HCT116 (cell line): ENCODE data around the gene PRELP. TPM values are rescaled to one million over a fixed set of nuclear protein-coding genes. Genes with fewer than 3 reads are reported as not detected.

ENCODE experiments used
- ATAC-seq: fragments of 200-7000 bp; cut with Tn5 transposase; 2 replicates; pipeline ENCODE4 v1.9.1; 2020; ENCODE audit warnings: mild to moderate bottlenecking, moderate library complexity
- BruUV-seq: library from RNA; stranded (reverse); fragments of 400-500 nt; replicated peaks from 2 replicates; lab custom pipeline; 2021; lab: Mats Ljungman, UMichigan
- CTCF ChIA-PET: fragments of 300-600 bp; sonication (Branson Sonifier 250); formaldehyde crosslinking; loops from one replicate; lab custom pipeline; 2021; ENCODE audit warnings: antibody characterized with exemption; lab: Charles Lee
- POLR2A ChIA-PET: fragments of 300-600, 350-600 bp; sonication (Branson Sonifier 250); formaldehyde crosslinking; loops from one replicate; lab custom pipeline; 2021; ENCODE audit warnings: antibody characterized with exemption; lab: Charles Lee
- RAD21 ChIA-PET, 2 experiments: fragments of 300-600 bp; sonication (Branson Sonifier 250); formaldehyde crosslinking; loops; one replicate each; lab custom pipeline; 2023; ENCODE audit warnings: low total read pairs in 2 of 2; ENCODE audit not compliant: uncharacterized antibody in 2 of 2, unreplicated experiment in 2 of 2, low non-redundant PET in 1 of 2; lab: Charles Lee
- DNase-seq: peaks from one replicate; pipeline ENCODE4 v3.0.0-alpha.2; 2010; ENCODE audit warnings: low read depth, low spot score
- H2AFZ ChIP-seq: fragments of 200-600 bp; shearing (Covaris generic), sonication (generic); 2 replicates; pipeline ENCODE4 v1.6.1; 2017; ENCODE audit warnings: low read depth, mixed run types, mixed read lengths, antibody characterized with exemption, low read length; ENCODE audit not compliant: poor library complexity, severe bottlenecking
- H3K27ac ChIP-seq: 2 replicates; pipeline ENCODE4 v1.5.1; 2012; ENCODE audit warnings: low read depth, low read length
- H3K27me3 ChIP-seq: fragments of 200-600 bp; sonication (generic); 2 replicates; pipeline ENCODE4 v1.6.1; 2016; ENCODE audit warnings: mixed run types, low read length, mixed read lengths; ENCODE audit not compliant: insufficient read depth
- H3K36me3 ChIP-seq, 2 experiments: fragments of 200-500 bp in 1 of 2; fragments of 200-600 bp in 1 of 2; sonication (Bioruptor generic) in 1 of 2; sonication (generic) in 1 of 2; 2 replicates each; pipeline versions ENCODE4 v1.5.1 to v1.6.1; 2014 to 2016; ENCODE audit warnings: low read length in 2 of 2, inconsistent platforms in 1 of 2, mixed read lengths in 1 of 2, mixed run types in 1 of 2; ENCODE audit not compliant: insufficient read depth in 2 of 2, control insufficient read depth in 1 of 2
- H3K4me1 ChIP-seq, 2 experiments: fragments of 200-600 bp in 1 of 2; sonication (generic) in 1 of 2; 2 replicates each; pipeline versions ENCODE4 v1.5.1 to v1.6.1; 2012 to 2017; ENCODE audit warnings: low read length in 2 of 2, inconsistent platforms in 1 of 2, mild to moderate bottlenecking in 1 of 2, mixed read lengths in 1 of 2, mixed run types in 1 of 2, moderate library complexity in 1 of 2; ENCODE audit not compliant: insufficient read depth in 2 of 2, control insufficient read depth in 1 of 2
- H3K4me2 ChIP-seq: fragments of 200-600 bp; sonication (generic); 2 replicates; pipeline ENCODE4 v1.6.1; 2017; ENCODE audit warnings: mixed run types, low read length, mixed read lengths
- H3K4me3 ChIP-seq, 2 experiments: fragments of 200-600 bp in 1 of 2; sonication (generic) in 1 of 2; replicated peaks in 1 of 2; 2 replicates each; pipeline ENCODE4 v1.5.1; 2011 to 2016; ENCODE audit warnings: low read length in 2 of 2, control low read depth in 1 of 2, low read depth in 1 of 2, mild to moderate bottlenecking in 1 of 2, mixed read lengths in 1 of 2, mixed run types in 1 of 2
- H3K79me2 ChIP-seq: fragments of 200-600 bp; sonication (generic); 2 replicates; pipeline ENCODE4 v1.6.1; 2017; ENCODE audit warnings: mild to moderate bottlenecking, mixed run types, low read length, moderate library complexity, mixed read lengths; ENCODE audit not compliant: insufficient read depth
- H3K9ac ChIP-seq: fragments of 200-600 bp; sonication (generic); 2 replicates; pipeline ENCODE4 v1.6.1; 2016; ENCODE audit warnings: low read length, mixed read lengths
- H3K9me2 ChIP-seq: fragments of 200-600 bp; sonication (generic), shearing (Covaris generic); 2 replicates; pipeline ENCODE4 v1.6.1; 2017; ENCODE audit warnings: mixed run types, mild to moderate bottlenecking, moderate library complexity; ENCODE audit not compliant: insufficient read depth
- H3K9me3 ChIP-seq, 2 experiments: fragments of 200-500 bp in 1 of 2; fragments of 200-600 bp in 1 of 2; sonication (Bioruptor generic) in 1 of 2; sonication (generic) in 1 of 2; 2 replicates each; pipeline ENCODE4 v1.6.1; 2014 to 2017; ENCODE audit warnings: low read length in 2 of 2, mixed read lengths in 2 of 2, inconsistent platforms in 1 of 2, low read depth in 1 of 2, mild to moderate bottlenecking in 1 of 2, mixed run types in 1 of 2, moderate library complexity in 1 of 2; ENCODE audit not compliant: control insufficient read depth in 1 of 2, insufficient read depth in 1 of 2
- H4K20me1 ChIP-seq: fragments of 200-600 bp; sonication (generic), shearing (Covaris generic); 2 replicates; pipeline ENCODE4 v1.6.1; 2017; ENCODE audit warnings: mixed run types, mild to moderate bottlenecking, moderate library complexity; ENCODE audit not compliant: insufficient read depth
- CBX3 ChIP-seq: IDR thresholded peaks from 2 replicates; pipeline ENCODE4 v1.6.1; 2012; ENCODE audit warnings: low read depth
- CTCF ChIP-seq, 3 experiments: fragments of 200-600 bp in 1 of 3; sonication (generic) in 1 of 3; IDR thresholded peaks in 2 of 3; conservative IDR thresholded peaks in 1 of 3; 2 replicates each; pipeline ENCODE4 v1.5.1; 2012 to 2017; ENCODE audit warnings: low read depth in 2 of 3, low read length in 2 of 3, antibody characterized with exemption in 1 of 3, borderline replicate concordance in 1 of 3, control low read depth in 1 of 3, mild to moderate bottlenecking in 1 of 3, mixed read lengths in 1 of 3, mixed run types in 1 of 3, moderate library complexity in 1 of 3; ENCODE audit not compliant: insufficient read depth in 1 of 3
- ELF1 ChIP-seq: IDR thresholded peaks from 2 replicates; pipeline ENCODE4 v1.6.1; 2012; ENCODE audit warnings: low read depth, borderline replicate concordance
- EZH2 ChIP-seq: fragments of 200-600 bp; sonication (generic); IDR thresholded peaks from 2 replicates; pipeline ENCODE4 v1.6.1; 2017; ENCODE audit warnings: antibody characterized with exemption, mixed run types
- EZH2phosphoT487 ChIP-seq: fragments of 200-600 bp; IDR thresholded peaks from 2 replicates; pipeline ENCODE4 v1.6.1; 2018; ENCODE audit warnings: antibody characterized with exemption, borderline replicate concordance
- FOSL1 ChIP-seq: IDR thresholded peaks from 2 replicates; pipeline ENCODE4 v1.6.1; 2012; ENCODE audit warnings: low read depth
- JUND ChIP-seq: IDR thresholded peaks from 2 replicates; pipeline ENCODE4 v1.6.1; 2012
- MAX ChIP-seq: IDR thresholded peaks from 2 replicates; pipeline ENCODE4 v1.6.1; 2012
- POLR2A ChIP-seq: IDR thresholded peaks from 2 replicates; pipeline ENCODE4 v1.7.0; 2011; ENCODE audit warnings: borderline replicate concordance; ENCODE audit not compliant: insufficient read depth, insufficient read length; ENCODE audit errors: extremely low read depth
- RAD21 ChIP-seq: IDR thresholded peaks from 2 replicates; pipeline ENCODE4 v1.6.1; 2012; ENCODE audit warnings: low read depth, mild to moderate bottlenecking
- REST ChIP-seq: IDR thresholded peaks from 2 replicates; pipeline ENCODE4 v1.6.1; 2012; ENCODE audit warnings: low read depth
- SIN3A ChIP-seq: IDR thresholded peaks from 2 replicates; pipeline ENCODE4 v1.6.1; 2012; ENCODE audit warnings: low read depth
- SP1 ChIP-seq: IDR thresholded peaks from 2 replicates; pipeline ENCODE4 v1.6.1; 2012; ENCODE audit warnings: low read depth
- SRF ChIP-seq: IDR thresholded peaks from 2 replicates; pipeline ENCODE4 v1.6.1; 2012; ENCODE audit warnings: low read depth
- TCF7L2 ChIP-seq: IDR thresholded peaks from 2 replicates; pipeline ENCODE4 v1.7.0; 2011; ENCODE audit warnings: borderline replicate concordance, inconsistent platforms; ENCODE audit not compliant: insufficient read depth, insufficient read length; ENCODE audit errors: extremely low read depth
- ZFX ChIP-seq: fragments of 450-650 bp; IDR thresholded peaks from 2 replicates; pipeline ENCODE4 v1.6.1; 2017
- ZNF274 ChIP-seq: fragments of 200-500 bp; sonication (Bioruptor generic); IDR thresholded peaks from 2 replicates; pipeline ENCODE4 v1.6.1; 2014; ENCODE audit warnings: mild to moderate bottlenecking, low read depth, low read length, inconsistent platforms
- intact Hi-C: fragments of 100-400 bp; cut with micrococcal nuclease; formaldehyde crosslinking; loops from 2 replicates; pipeline ENCODE4 v1.10.0; 2022
- total RNA-seq: library from RNA; stranded (reverse); gene quantifications from one replicate; pipeline ENCODE4 v1.2.1, GENCODE V29; 2021; ENCODE audit not compliant: unreplicated experiment
- TF ChIP-seq, protein P1 (sequence below): IDR thresholded peaks from 2 replicates; pipeline ENCODE4 v1.6.1; 2011; ENCODE audit warnings: mild to moderate bottlenecking, low read length, moderate library complexity; ENCODE audit not compliant: insufficient replicate concordance; ENCODE audit errors: extremely low read depth
- TF ChIP-seq, protein P2 (sequence below): IDR thresholded peaks from 2 replicates; pipeline ENCODE4 v1.6.1; 2012

Gene PRELP
- total RNA-seq, 1 experiment from 2014 or later = 0.10 TPM

GRCh38 chr1:203526130-203526529 lies 50.5 kb downstream of the PRELP start:
- no peak overlapping the region for H2AFZ ChIP-seq
- no peaks in the 10 kb centered on the region for H3K79me2 ChIP-seq
- H4K20me1 ChIP-seq = no peaks in the 10 kb centered on the region
- H3K4me3 ChIP-seq = no peak overlapping the region
- ChIA-PET RAD21 (no interaction called here), CTCF (interaction anchor here (1.8 kb wide), 1 partner anchor 22 kb away, joined by 5 read pairs; no protein-coding TSS in a partner anchor), POLR2A (no interaction called here)
- no peak for ATAC-seq
- BruUV-seq = no TSS peak
- no peak for TF ChIP-seq SRF
- no peak for TF ChIP-seq RAD21
- TF ChIP-seq EZH2 = no peak
- no peak for TF ChIP-seq POLR2A
- no peak for TF ChIP-seq JUND
- TF ChIP-seq FOSL1 = no peak
- TF ChIP-seq ZNF274 = no peak
- no peak for TF ChIP-seq MAX
- TF ChIP-seq REST = no peak
- no peak for TF ChIP-seq TCF7L2
- TF ChIP-seq, protein P1, sequence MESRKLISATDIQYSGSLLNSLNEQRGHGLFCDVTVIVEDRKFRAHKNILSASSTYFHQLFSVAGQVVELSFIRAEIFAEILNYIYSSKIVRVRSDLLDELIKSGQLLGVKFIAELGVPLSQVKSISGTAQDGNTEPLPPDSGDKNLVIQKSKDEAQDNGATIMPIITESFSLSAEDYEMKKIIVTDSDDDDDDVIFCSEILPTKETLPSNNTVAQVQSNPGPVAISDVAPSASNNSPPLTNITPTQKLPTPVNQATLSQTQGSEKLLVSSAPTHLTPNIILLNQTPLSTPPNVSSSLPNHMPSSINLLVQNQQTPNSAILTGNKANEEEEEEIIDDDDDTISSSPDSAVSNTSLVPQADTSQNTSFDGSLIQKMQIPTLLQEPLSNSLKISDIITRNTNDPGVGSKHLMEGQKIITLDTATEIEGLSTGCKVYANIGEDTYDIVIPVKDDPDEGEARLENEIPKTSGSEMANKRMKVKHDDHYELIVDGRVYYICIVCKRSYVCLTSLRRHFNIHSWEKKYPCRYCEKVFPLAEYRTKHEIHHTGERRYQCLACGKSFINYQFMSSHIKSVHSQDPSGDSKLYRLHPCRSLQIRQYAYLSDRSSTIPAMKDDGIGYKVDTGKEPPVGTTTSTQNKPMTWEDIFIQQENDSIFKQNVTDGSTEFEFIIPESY = no peak
- TF ChIP-seq ZFX = no peak
- TF ChIP-seq EZH2phosphoT487 = no peak
- TF ChIP-seq CBX3 = no peak
- TF ChIP-seq SP1 = no peak
- no peak for TF ChIP-seq SIN3A
- no peak for TF ChIP-seq CTCF (IDR thresholded peaks at IDR 0.05 in 2 of 3, conservative IDR thresholded peaks at IDR 0.05 in 1 of 3; ENCODE audit: borderline replicate concordance in 1 of 3, insufficient read depth in 1 of 3, low read depth in 2 of 3, low read length in 2 of 3)
- TF ChIP-seq, protein P2, sequence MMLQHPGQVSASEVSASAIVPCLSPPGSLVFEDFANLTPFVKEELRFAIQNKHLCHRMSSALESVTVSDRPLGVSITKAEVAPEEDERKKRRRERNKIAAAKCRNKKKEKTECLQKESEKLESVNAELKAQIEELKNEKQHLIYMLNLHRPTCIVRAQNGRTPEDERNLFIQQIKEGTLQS = no peak
- no peak for TF ChIP-seq ELF1
- H3K4me2 ChIP-seq = no peak overlapping the region
- no peaks in the 10 kb centered on the region for H3K9me2 ChIP-seq
- no peak overlapping the region for H3K27ac ChIP-seq
- no peak for DNase-seq
- intact Hi-C loops = no loop called here
- H3K9me3 ChIP-seq = no peaks in the 10 kb centered on the region
- no peaks in the 10 kb centered on the region; a peak in 1 of 4 replicates for H3K4me1 ChIP-seq
- H3K9ac ChIP-seq = no peak overlapping the region
- H3K27me3 ChIP-seq = no peaks in the 10 kb centered on the region
- H3K36me3 ChIP-seq = no peaks in the 10 kb centered on the region
